Measurements from ENCODE around the gene MYMK.

- no peak for TF ChIP-seq HIVEP1 (CRISPR knock-in tag; IDR thresholded peaks at IDR 0.05)
- no peak for TF ChIP-seq HNRNPLL (IDR thresholded peaks at IDR 0.05; ENCODE audit: low read depth, low read length, poor library complexity, severe bottlenecking)
- TF ChIP-seq AKNA (CRISPR knock-in tag; IDR thresholded peaks at IDR 0.05; ENCODE audit: borderline replicate concordance), result no peak
- no peak for TF ChIP-seq ZBTB10 (CRISPR knock-in tag; IDR thresholded peaks at IDR 0.05; ENCODE audit: borderline replicate concordance)
- TF ChIP-seq CTCF (CRISPR knock-in tag; IDR thresholded peaks at IDR 0.05), result no peak
- no peak for TF ChIP-seq KAT7 (CRISPR knock-in tag; IDR thresholded peaks at IDR 0.05; ENCODE audit: borderline replicate concordance)
- TF ChIP-seq NCOA1 (CRISPR knock-in tag; IDR thresholded peaks at IDR 0.05), result no peak
- no peak for TF ChIP-seq ZNF75D (CRISPR knock-in tag; IDR thresholded peaks at IDR 0.05; ENCODE audit: borderline replicate concordance)
- no peak for TF ChIP-seq CHD2 (IDR thresholded peaks at IDR 0.05; ENCODE audit: low read depth, low read length)
- no peak for TF ChIP-seq AHDC1 (CRISPR knock-in tag; IDR thresholded peaks at IDR 0.05; ENCODE audit: borderline replicate concordance)
Measured at GRCh38 chr9:133540698-133541025, 15.9 kb upstream of the MYMK start.
